IPS-20b (cell line): ENCODE data around the gene PRDM15.
A peak's percentile ranks its signal among the peaks of the same experiment; 100 is the strongest.

Experiments
- H3K27ac ChIP-seq: one replicate; pipeline ENCODE4 v1.5.1; 2013; ENCODE audit warnings: low read length
- H3K27me3 ChIP-seq: 2 replicates; pipeline ENCODE4 v1.6.1; 2013; ENCODE audit warnings: mild to moderate bottlenecking, low read length, inconsistent platforms; ENCODE audit not compliant: insufficient read depth
- H3K36me3 ChIP-seq: 2 replicates; pipeline ENCODE4 v1.6.1; 2013; ENCODE audit warnings: low read depth, mild to moderate bottlenecking, inconsistent platforms, low read length, moderate library complexity; ENCODE audit not compliant: insufficient read depth
- H3K4me1 ChIP-seq: 2 replicates; pipeline ENCODE4 v1.6.1; 2013; ENCODE audit warnings: mild to moderate bottlenecking, control low read depth, inconsistent platforms, low read length, moderate library complexity; ENCODE audit not compliant: insufficient read depth
- H3K4me3 ChIP-seq: 2 replicates; pipeline ENCODE4 v1.5.1; 2013; ENCODE audit warnings: mild to moderate bottlenecking, low read length, inconsistent platforms
- H3K9ac ChIP-seq: 2 replicates; pipeline ENCODE4 v1.6.1; 2013; ENCODE audit warnings: low read depth, mild to moderate bottlenecking, inconsistent platforms, low read length, moderate library complexity
- H3K9me3 ChIP-seq: 2 replicates; pipeline ENCODE4 v1.6.1; 2013; ENCODE audit warnings: mild to moderate bottlenecking, low read depth, low read length, inconsistent platforms; ENCODE audit not compliant: insufficient read depth

Gene PRDM15, protein sequence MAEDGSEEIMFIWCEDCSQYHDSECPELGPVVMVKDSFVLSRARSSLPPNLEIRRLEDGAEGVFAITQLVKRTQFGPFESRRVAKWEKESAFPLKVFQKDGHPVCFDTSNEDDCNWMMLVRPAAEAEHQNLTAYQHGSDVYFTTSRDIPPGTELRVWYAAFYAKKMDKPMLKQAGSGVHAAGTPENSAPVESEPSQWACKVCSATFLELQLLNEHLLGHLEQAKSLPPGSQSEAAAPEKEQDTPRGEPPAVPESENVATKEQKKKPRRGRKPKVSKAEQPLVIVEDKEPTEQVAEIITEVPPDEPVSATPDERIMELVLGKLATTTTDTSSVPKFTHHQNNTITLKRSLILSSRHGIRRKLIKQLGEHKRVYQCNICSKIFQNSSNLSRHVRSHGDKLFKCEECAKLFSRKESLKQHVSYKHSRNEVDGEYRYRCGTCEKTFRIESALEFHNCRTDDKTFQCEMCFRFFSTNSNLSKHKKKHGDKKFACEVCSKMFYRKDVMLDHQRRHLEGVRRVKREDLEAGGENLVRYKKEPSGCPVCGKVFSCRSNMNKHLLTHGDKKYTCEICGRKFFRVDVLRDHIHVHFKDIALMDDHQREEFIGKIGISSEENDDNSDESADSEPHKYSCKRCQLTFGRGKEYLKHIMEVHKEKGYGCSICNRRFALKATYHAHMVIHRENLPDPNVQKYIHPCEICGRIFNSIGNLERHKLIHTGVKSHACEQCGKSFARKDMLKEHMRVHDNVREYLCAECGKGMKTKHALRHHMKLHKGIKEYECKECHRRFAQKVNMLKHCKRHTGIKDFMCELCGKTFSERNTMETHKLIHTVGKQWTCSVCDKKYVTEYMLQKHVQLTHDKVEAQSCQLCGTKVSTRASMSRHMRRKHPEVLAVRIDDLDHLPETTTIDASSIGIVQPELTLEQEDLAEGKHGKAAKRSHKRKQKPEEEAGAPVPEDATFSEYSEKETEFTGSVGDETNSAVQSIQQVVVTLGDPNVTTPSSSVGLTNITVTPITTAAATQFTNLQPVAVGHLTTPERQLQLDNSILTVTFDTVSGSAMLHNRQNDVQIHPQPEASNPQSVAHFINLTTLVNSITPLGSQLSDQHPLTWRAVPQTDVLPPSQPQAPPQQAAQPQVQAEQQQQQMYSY

DNA sequence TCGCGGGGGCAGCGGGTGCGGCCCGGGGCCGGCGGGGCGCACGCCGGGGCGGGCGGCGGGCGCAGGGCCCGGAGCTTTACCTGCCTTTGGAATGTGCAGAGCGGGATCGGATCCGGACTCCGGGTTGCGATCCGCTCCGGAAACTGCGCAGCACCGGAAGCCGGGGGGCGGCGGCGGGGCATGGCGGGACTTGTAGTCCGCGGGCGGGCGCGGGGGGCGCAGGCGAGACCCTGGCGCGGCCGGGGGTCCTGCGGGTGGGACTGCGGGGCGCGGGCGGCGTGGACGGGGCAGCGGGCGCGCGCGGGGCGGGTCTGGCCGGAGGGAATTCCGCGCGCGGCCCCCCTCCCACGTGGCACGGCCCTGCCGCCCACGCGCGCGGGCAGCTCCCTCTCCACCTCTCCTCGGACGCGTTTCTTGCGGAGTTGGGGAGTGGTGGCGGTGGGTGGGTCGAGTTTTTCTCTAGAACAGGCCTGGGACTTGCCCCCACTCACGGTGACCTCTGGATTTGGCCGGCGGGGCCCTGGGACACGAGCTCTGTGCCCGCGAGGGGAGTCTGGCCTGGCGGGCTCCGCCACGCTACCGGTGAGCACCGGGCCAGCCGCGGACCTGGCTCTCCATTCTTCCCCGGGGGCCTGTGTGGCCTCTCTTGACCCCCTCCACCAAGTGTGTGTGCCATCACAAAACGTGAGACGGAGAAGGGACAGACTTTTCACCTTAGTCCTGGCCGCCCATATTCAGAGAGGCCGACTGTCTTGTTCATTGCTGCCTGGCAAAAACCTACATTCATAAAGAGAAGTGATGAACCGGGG lies at the start of gene PRDM15:
PRDM15 (minus strand) TSS at position 155 of the 809 bp plus-strand sequence. CDS start 18,981 bp downstream, outside the sequence.
- H3K36me3 ChIP-seq = no peaks in the 10 kb centered on the region
- H3K27ac ChIP-seq = no peak within 1 kb of the TSS
- H3K4me3 ChIP-seq = peak within 1 kb of the TSS; percentile 81
- H3K4me1 ChIP-seq = peaks cover 4% of the 10 kb centered on the region; the same call in 1 of the 2 replicates
- no peaks in the 10 kb centered on the region for H3K27me3 ChIP-seq
- no peaks in the 10 kb centered on the region for H3K9me3 ChIP-seq
- peak within 1 kb of the TSS; percentile 80 for H3K9ac ChIP-seq

- Histone ChIP-seq H3K4me1 (peaks cover 30% of the 10 kb centered on the region; the same call in 1 of the 2 replicates), H3K27ac (no peak overlapping the region), H3K4me3 (no peak overlapping the region), H3K36me3 (no peaks in the 10 kb centered on the region), H3K9me3 (no peaks in the 10 kb centered on the region), H3K27me3 (no peaks in the 10 kb centered on the region), H3K9ac (no peak overlapping the region)
These were observed 49.6 kb upstream of the PRDM15 start for GRCh38 chr21:41928621-41929220.

- Histone ChIP-seq H3K4me1 (peaks cover 26% of the 10 kb centered on the region; the same call in 1 of the 2 replicates), H3K9ac (no peak overlapping the region), H3K4me3 (no peak overlapping the region), H3K36me3 (no peaks in the 10 kb centered on the region), H3K27me3 (no peaks in the 10 kb centered on the region), H3K9me3 (no peaks in the 10 kb centered on the region), H3K27ac (no peak overlapping the region)
These were observed 48.7 kb upstream of the PRDM15 start for GRCh38 chr21:41927727-41928409.

DNA sequence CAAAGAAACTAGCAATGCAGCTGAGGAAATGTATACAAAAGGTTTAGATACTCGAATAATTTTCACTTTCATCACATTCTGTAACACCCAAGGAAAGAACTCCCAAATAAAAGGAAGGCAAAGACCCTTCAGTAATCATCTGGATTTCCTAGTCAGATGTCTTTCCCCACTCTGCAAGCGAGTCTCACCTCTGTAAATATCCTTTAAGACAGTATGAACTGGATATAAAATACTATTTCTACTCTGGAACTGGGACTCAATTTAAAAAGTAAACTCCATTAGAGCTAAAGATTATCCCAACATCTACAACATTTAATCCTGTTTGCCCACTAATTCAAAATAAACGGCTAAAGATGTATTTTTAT lies 47.6 kb upstream of the PRDM15 start:
- Histone ChIP-seq H3K27me3 (no peaks in the 10 kb centered on the region), H3K27ac (peak overlapping the region; percentile 31), H3K4me3 (no peak overlapping the region; the same call in 1 of the 2 replicates), H3K4me1 (peaks cover 23% of the 10 kb centered on the region; the same call in 1 of the 2 replicates), H3K9me3 (no peaks in the 10 kb centered on the region), H3K36me3 (no peaks in the 10 kb centered on the region), H3K9ac (peak overlapping the region; percentile 54; the same call in 1 of the 2 replicates)

- Histone ChIP-seq H3K4me1 (peaks cover 23% of the 10 kb centered on the region; the same call in 1 of the 2 replicates), H3K27ac (peak overlapping the region; percentile 35), H3K36me3 (no peaks in the 10 kb centered on the region), H3K27me3 (no peaks in the 10 kb centered on the region), H3K4me3 (peak overlapping the region; percentile 2; the same call in 1 of the 2 replicates), H3K9ac (peak overlapping the region; percentile 54; the same call in 1 of the 2 replicates), H3K9me3 (no peaks in the 10 kb centered on the region)
These were observed 47.1 kb upstream of the PRDM15 start for GRCh38 chr21:41926117-41926806.

DNA sequence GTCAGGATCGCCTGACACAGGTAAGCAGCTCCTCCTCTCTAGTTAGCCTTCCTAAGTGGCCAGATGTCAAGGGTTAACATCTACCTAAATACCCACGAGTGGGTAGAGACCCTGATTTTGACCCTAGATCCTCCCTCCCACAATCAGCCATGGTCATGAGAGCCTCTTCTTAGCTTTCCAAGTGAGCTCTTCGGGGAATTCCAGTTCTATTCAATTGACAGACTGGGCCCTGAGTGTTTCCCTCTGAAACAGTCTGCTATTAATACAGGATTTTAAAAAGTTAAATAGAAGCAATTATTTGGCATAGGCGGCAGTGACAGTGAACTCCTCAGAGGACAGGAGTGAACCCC lies 46.6 kb upstream of the PRDM15 start:
- Histone ChIP-seq H3K27me3 (no peaks in the 10 kb centered on the region), H3K27ac (peak overlapping the region; percentile 35), H3K4me1 (peaks cover 18% of the 10 kb centered on the region; the same call in 1 of the 2 replicates), H3K9ac (peak overlapping the region; percentile 54; the same call in 1 of the 2 replicates), H3K36me3 (no peaks in the 10 kb centered on the region), H3K4me3 (peak overlapping the region; percentile 2; the same call in 1 of the 2 replicates), H3K9me3 (no peaks in the 10 kb centered on the region)

DNA sequence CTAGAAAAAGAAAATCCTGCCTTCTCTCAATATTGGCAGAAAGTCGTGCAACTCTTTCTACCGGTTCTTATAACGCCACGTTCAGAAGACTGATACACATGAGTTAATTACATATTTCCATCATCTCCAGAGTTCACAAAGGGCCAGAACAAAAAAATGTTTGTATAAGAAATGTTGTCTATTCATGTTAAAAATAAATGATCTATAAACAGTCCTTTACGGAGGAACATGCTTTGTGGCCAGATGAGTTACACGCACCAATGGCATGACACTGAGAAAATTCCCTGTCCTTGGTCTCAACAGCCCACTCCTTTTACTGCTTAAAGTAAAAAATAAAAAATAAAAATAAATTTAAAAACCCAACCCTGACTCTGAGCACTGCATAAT lies 45.2 kb upstream of the PRDM15 start:
- Histone ChIP-seq H3K27ac (no peak overlapping the region), H3K9ac (no peak overlapping the region), H3K9me3 (no peaks in the 10 kb centered on the region), H3K4me3 (no peak overlapping the region), H3K36me3 (no peaks in the 10 kb centered on the region), H3K27me3 (no peaks in the 10 kb centered on the region), H3K4me1 (peaks cover 16% of the 10 kb centered on the region; the same call in 1 of the 2 replicates)

DNA sequence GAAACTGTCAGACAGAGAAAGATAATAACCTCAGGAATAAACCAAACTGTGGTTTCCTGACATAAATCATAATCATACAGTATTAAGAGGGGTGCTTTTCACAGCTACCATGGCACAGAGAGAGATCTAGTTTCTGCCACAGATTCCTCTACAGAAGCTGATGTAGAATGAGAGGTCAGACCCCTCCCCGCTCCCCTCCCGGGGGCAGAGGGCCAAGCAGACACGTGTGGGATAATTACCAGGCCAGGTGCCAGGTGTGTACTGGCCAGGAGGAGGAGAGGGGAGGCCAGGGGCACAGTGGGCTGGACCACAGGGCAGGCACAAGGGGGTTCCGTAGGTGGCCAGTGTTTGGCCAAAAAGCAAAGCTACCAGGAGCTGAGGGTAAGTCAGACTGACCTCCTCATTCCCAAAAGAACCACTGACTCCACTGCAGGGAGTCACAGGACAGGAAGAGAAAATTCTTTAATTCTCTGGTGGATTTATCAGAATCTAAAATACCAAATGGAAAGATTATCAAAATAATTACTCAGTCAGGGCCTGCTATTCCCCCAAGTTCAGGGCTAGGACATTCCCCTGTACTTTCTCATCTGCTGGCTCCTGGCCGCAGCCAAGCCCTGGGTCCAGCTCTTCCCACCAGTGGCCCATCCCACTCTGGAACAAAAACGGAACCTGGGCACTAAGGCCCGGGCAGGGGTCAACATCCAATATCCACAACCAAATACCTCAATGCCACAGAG lies 44.7 kb upstream of the PRDM15 start:
- no peaks in the 10 kb centered on the region for H3K9me3 ChIP-seq
- H3K4me1 ChIP-seq = peaks cover 16% of the 10 kb centered on the region; the same call in 1 of the 2 replicates
- H3K36me3 ChIP-seq = no peaks in the 10 kb centered on the region
- no peak overlapping the region for H3K9ac ChIP-seq
- no peak overlapping the region for H3K4me3 ChIP-seq
- no peaks in the 10 kb centered on the region for H3K27me3 ChIP-seq
- no peak overlapping the region for H3K27ac ChIP-seq

GRCh38 chr21:41923186-41923585 lies 44.0 kb upstream of the PRDM15 start:
- Histone ChIP-seq H3K4me1 (peaks cover 16% of the 10 kb centered on the region; the same call in 1 of the 2 replicates), H3K36me3 (no peaks in the 10 kb centered on the region), H3K27me3 (no peaks in the 10 kb centered on the region), H3K4me3 (no peak overlapping the region), H3K27ac (no peak overlapping the region), H3K9ac (no peak overlapping the region), H3K9me3 (no peaks in the 10 kb centered on the region)
